ENCODE data around the gene ACE. TPM values are rescaled to one million over a fixed set of nuclear protein-coding genes. Genes with fewer than 3 reads are reported as not detected.

ACE gene
- 9.6 TPM for total RNA-seq

- Histone ChIP-seq H3K4me3 (peak within 1 kb of the TSS; percentile 43 to 60), H3K27me3 (no peaks in the 10 kb centered on the region), H3K9me3 (no peaks in the 10 kb centered on the region), H3K36me3 (no peaks in the 10 kb centered on the region), H3K27ac (peak within 1 kb of the TSS; percentile 10), H3K4me1 (peaks cover 32% of the 10 kb centered on the region)
- no peak for DNase-seq (ENCODE audit: extremely low spot score in 2 of 2)
- TF ChIP-seq POLR2A (IDR thresholded peaks at IDR 0.05) (no peak), CTCF (IDR thresholded peaks at IDR 0.05) (no peak)
- intact Hi-C loops (cut with DNase I) = loop anchor here (5.0 kb wide), 1 partner anchor 45 kb away; no protein-coding TSS in a partner anchor
Observed at GRCh38 chr17:63476854-63477479, at the start of gene ACE. TSS of gene ACE (plus strand) at chr17:63477061. CDS start at chr17:63477095, 34 bp downstream.

DNA sequence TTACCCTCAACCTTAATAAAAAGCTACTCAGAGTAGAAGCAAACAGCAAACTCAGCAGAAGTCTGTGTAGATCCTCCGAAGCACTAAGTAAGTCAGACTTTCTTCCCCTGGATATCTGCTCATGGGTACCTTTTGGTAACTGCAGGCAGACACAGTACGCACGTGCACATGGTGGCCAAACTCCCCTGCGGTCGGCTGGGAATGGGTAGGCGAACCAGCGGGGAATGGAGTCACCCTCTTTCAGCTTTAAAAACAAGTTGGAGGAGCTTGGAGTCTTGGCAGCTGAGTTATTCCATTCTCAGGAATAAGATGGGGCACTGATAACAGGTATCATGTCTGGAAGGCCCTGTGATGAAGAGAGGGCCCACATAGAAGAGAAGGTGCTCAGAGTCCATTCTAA is 47.1 kb upstream of the ACE start:
- DNase-seq (ENCODE audit: extremely low spot score in 2 of 2) = no peak
- no peak for TF ChIP-seq POLR2AphosphoS5 (IDR thresholded peaks at IDR 0.05; ENCODE audit: insufficient read depth in 1 of 2, low read depth in 1 of 2)
- no peak for TF ChIP-seq POLR2A (IDR thresholded peaks at IDR 0.05)
- TF ChIP-seq CTCF (IDR thresholded peaks at IDR 0.05) = no peak
- H3K27me3 ChIP-seq = no peaks in the 10 kb centered on the region
- no peaks in the 10 kb centered on the region for H3K36me3 ChIP-seq
- intact Hi-C loops (cut with DNase I) = loop anchor here (5.0 kb wide), 2 partner anchors 48 to 183 kb away; partner anchors contain the start of gene ACE
- peaks cover 31% of the 10 kb centered on the region for H3K4me1 ChIP-seq
- H3K4me3 ChIP-seq = no peak overlapping the region
- no peaks in the 10 kb centered on the region for H3K9me3 ChIP-seq
- H3K27ac ChIP-seq = no peak overlapping the region

GRCh38 chr17:63430223-63430622 is 46.6 kb upstream of the ACE start:
- no peak for TF ChIP-seq POLR2AphosphoS5 (IDR thresholded peaks at IDR 0.05; ENCODE audit: insufficient read depth in 1 of 2, low read depth in 1 of 2)
- no peak for TF ChIP-seq POLR2A (IDR thresholded peaks at IDR 0.05)
- TF ChIP-seq CTCF (IDR thresholded peaks at IDR 0.05) = no peak
- H3K4me1 ChIP-seq = peaks cover 36% of the 10 kb centered on the region
- no peaks in the 10 kb centered on the region for H3K9me3 ChIP-seq
- H3K36me3 ChIP-seq = no peaks in the 10 kb centered on the region
- H3K27me3 ChIP-seq = no peaks in the 10 kb centered on the region
- no peak overlapping the region for H3K27ac ChIP-seq
- no peak for DNase-seq (ENCODE audit: extremely low spot score in 2 of 2)
- no peak overlapping the region for H3K4me3 ChIP-seq
- intact Hi-C loops (cut with DNase I) = loop anchor here (5.0 kb wide), 1 partner anchor 47 kb away; the partner anchor contains the start of gene ACE

DNA sequence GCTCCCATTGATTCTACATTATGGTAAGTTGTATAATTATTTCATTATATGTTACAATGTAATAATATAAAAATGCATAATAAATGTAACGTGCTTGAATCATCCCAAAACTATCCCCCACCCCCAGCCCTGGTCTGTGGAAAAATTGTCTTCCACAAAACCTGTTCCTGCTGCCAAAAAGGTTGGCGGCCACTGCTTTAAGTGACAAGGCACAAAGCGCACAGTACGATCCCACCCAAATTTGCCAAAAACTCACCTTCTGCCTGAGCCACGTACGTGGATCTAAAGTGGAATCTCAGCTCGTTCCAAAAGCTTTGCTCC is 45.3 kb upstream of the ACE start:
- no peak for DNase-seq (ENCODE audit: extremely low spot score in 2 of 2)
- intact Hi-C loops (cut with DNase I) = loop anchor here (5.0 kb wide), 1 partner anchor 46 kb away; the partner anchor contains the start of gene ACE
- H3K27ac ChIP-seq = peak overlapping the region; percentile 69
- H3K4me3 ChIP-seq = no peak overlapping the region
- H3K27me3 ChIP-seq = no peaks in the 10 kb centered on the region
- H3K36me3 ChIP-seq = no peaks in the 10 kb centered on the region
- TF ChIP-seq POLR2AphosphoS5 (IDR thresholded peaks at IDR 0.05; ENCODE audit: insufficient read depth in 1 of 2, low read depth in 1 of 2) (no peak), CTCF (IDR thresholded peaks at IDR 0.05) (no peak), POLR2A (IDR thresholded peaks at IDR 0.05) (no peak)
- H3K9me3 ChIP-seq = no peaks in the 10 kb centered on the region
- peaks cover 49% of the 10 kb centered on the region for H3K4me1 ChIP-seq
